HG02763 (cell line): ENCODE data around the gene EXOC2.

Experiments
- ATAC-seq: cut with Tn5 transposase; IDR thresholded peaks from one replicate; pipeline ENCODE4 v1.9.1; 2021; ENCODE audit warnings: mild to moderate bottlenecking, moderate library complexity; ENCODE audit not compliant: unreplicated experiment

The EXOC2 gene

DNA sequence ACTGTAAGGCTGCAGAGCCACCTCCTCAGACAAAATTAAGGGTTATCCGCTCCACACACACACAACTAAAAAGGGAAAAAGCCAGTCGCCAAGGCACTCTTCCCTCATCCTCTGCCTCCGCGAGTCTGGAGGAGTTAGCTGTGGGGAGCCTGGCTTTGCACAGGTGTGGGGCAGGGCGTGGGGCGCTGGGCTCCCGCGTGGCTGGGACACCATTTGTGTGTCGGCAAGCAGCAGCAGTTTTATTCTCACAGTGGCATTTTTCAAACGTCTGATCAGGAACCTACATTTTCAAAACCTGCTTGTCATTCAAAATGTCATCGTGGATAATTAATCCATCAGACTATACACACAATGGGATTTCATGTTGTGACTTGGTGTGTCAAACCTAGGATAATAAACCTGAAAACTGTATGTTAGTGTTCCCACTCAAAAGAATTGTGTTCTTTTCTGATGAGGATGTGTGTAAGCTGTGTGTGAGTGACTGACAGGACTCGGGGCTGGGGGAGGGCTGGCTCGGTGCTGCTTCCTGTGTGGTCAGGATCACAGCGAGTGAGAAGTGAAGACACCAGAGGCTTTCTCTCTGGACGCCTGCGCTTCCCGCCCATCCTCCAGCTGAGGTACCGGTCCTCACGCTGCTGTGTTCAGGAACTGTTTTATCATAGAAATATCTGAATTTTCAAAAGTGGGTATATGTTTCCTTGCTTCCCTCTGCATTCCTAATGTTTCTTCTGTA is 218.3 kb downstream of the EXOC2 start:
- ATAC-seq = peak; percentile 59

DNA sequence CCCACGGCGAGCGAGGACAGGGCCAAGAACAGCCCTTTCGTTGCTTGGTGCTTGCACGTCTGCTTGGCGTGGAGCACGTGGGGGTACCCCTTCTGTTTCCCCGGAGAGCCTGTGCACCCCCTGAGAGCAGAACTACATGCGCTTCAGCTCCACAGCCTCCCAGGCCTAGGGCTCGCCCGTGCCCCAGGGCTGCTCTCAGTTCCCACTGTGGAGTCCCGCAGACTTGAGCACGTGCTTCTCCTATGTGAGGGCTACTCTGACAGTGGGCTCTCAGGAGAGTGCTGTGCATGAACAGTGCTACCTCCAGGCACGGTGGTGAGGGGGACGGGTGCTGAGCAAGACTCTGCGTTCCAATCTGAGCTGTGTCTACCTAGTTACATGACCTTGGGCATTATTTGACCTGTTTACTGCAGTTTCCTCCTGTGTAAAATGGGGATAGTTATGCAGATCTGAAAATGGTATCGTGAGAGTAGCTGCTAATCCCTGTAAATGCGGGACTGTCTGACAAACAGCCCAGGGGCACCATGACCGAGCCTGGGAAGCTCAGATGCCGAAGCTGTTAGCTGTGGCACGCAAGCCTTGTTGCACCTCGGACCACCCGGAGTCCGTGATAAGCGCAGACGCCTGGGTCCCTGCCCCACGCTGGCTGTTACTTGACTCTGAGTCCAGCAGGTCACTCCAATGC is 219.0 kb downstream of the EXOC2 start:
- no peak for ATAC-seq

DNA sequence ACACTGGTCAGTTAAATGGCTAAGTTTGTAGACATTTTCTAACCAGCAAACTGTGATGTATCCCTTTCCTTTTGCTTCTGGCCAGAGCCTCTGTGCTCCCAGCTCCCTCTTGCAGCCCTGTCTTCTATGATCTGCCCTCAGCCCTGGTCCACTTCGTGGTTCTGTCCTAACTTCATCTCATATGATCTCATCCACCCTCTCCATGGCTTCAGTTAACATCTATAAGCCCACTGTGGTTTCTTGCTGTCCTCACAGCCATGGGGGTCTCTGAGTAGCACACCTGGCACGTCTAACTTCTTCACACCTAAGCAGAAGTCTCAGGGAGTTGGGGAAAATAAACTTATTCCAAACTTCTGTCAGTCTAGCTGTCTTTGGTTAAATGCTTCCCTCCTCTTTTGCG is 219.6 kb downstream of the EXOC2 start:
- no peak for ATAC-seq

DNA sequence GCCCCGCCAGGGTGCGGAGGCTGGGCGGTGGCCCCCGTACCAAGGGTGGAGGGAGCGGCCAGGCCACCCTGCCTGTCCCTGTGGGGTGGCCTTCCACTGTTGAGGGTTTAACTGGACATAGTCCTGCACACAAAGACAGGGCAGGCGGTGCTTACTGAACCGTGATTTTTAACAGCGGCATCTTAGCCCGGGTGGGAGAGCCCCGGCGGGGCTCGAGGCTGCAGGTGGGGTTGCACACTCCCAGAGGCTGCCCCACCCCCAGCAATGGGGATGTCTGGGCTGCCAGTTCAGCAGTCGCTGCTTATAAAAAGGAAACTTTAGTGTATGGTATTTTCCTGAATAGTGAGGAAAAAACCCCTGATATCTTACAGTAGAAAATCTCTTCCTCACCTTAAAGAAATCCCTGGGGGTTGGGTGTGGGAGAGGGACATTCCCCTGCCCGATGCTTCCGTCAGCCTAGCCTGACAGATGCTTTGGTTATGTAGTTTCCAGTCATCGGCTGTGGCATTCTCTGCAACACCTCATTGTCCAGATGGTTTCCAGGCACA is 222.0 kb downstream of the EXOC2 start:
- ATAC-seq = peak; percentile 47

DNA sequence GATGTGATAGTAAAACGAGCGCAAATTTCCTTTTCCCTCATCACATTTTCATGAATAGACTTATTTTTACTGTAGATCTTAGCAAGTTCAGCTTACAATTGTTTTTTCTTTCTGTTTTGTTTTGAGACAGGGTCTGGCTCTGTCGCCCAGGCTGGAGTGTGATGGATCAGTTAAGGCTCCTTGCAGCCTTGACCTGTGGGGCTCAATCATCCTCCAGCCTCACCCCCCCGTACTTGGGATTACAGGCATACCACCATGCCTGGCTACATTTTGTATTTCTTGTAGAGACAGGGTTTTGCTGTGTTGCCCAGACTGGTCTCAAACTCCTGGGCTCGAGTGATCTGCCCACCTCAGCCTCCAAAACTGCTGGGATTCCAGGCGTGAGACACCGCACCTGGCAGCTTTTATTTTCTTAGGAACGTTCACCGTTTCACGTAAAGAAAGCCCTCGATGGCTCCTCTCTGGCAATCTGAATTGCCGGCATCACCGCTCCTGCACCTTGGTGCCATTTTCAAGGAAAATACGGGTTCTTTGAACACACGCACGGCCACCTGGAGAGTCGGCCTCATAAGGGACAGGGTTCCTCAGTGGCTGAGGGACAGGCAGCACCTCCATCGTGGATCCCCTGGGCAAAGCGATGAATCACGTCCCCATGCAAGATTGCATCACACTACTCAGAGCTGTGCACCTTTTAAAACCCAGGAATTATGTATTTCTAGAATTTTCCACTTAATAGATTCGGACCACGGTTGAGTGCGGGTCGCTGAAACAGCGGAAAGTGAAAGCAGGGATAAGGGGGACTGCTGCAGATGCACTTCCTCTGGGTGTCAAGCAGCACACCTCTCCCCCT is 222.7 kb downstream of the EXOC2 start:
- no peak for ATAC-seq

DNA sequence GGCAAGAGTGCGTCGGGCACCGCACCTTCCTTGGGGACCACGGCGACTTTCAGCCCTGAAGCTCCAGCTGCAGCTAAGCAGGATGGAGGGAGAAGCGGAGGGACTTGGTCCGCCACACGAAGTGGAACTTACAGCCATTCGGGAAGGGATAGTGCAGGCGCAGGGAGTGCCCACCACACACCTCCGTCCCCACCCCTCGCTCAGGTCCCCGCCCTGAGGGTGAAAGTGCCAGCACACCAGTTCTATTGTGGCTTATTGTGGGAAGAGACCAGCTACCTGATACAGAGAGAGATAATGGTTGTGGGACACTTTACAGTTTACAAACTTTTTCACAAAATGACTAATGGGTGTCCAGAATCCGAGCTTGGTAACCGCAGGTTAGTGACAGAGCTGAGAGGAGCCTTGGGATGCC is 225.3 kb downstream of the EXOC2 start:
- ATAC-seq = no peak

DNA sequence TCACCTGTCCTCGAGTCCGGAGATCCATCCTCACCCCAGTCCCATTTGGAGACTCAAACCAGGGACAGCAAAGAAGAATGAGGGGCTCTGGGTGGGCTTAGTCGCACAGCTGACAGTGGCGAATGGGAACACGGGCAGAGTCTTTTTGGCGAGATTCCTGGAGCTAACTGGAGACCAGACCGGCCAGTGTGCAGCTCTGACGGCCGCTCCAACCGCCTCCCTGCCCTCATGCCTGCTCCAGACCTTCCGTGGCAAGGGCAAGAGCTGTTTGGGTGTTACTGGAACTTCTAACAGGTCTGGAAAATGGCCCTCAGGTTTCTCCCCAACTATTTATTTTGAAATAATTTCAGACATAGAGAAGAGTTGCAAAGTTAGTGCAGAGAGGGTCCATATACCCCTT is 225.8 kb downstream of the EXOC2 start:
- ATAC-seq = no peak

DNA sequence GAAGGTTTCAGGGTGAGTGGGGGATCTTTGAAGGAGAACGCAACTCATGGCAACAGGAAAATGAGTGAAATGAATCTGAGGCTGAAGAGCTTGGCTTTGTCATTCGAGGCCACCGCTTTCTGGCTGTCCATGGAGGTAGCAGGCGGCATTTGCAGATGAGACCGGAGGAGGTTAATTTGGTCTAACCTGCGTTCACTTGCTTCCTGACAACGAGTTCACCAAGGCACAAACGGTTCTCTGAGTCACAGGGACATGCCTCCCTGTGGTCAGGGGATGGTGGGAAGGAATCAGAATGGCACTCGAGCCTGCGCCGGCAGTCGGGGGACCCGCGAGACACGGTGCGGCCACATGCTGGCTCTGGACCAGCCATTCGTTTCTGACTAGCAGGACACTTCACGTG is 226.4 kb downstream of the EXOC2 start:
- no peak for ATAC-seq

DNA sequence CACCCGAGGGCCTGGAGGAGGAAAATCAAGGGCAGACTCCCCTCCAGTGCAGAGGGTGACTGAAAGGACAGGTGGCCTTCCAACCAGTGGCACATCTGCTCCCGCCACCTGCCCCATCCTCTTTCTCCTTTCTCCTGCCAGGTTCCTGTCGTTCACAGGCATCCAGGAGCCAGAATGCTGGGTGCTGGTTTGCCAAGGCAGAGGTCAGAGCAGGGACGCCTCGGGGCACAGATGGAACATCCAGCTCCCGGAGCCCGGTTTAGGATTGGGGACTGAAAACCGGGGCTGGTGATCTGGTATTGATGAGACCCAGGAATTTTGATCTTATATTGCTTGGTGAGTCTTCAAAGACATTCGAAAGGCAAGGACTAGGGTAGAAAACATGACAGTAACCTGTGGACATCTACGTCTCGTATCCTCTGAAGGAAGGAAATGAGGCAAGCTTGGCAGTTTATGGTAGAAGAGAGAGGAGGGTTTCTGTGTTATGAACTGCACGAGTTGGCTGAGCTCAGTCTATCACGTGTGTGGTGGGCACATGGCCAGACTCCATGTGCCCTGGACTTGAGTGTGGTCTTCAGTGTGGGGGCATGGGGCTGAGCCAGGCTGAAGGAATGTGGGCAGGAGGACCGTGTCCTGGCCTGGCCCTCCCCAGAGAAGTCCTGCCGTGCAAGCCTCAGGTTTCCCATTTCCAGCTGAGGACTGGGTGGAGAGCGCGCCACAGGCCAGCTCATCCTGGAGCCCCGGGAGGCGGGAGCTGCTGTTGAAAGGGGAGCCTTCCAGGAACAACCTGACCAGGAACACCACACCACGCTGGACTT is 227.2 kb downstream of the EXOC2 start:
- no peak for ATAC-seq

DNA sequence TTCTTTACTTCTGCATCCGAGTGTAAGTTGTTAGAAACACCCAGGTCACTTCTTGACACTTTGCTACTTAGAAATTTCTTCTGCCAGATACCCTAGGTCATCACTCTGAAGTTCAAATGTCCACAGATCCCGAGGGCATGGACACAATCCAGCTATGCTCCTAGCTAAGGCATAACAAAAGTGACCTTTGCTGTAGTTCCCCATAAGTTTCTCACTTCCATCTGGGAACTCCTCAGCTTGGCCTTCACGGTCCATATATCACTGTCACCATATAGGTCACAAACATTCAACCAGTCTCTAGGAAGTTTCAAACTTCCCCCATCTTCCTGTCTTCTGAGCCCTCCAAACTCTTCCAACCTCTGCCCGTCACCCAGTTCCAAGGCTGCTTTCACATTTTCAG is 236.1 kb downstream of the EXOC2 start:
- ATAC-seq = no peak

DNA sequence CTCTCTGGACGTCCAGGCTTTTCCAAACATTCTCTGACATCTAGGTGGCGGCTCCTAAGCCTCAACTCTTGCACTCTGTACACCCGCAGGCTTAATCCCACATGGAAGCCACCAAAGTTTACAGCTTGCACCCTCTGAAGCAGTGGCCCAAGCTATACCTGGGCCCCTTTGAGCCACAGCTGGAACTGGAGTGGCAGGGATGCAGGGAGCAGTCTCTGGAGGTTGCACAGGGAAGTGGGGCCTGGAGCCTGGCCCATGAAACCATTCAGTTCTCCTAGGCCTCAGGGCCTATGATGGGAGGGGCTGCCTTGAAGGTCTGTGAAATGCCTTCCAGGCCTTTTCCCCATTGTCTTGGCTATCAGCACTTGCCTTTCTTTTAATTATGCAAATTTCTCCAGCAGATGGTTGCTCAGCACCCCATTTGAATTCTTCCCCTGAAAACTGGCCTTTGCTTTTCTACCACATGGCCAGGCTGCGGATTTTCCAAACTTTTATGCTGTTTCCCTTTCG is 236.5 kb downstream of the EXOC2 start:
- ATAC-seq = no peak

DNA sequence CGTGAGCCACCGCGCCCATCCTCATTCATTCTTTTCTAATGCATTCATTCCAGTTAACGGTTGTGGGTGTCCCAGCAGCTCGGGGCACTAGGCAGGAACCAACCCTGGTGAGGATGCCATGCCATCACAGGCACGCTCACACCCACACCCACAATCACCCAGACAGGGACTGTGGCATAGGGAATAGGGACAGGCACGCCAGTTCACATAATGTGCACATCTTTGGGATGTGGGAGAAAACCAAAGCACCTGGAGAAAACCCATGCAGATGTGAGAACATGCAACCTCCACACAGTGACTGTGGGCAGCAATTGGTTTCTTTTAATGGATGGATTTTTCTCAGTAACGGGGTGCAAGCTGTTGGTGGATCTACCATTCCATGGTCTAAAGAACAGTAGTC is 237.1 kb downstream of the EXOC2 start:
- no peak for ATAC-seq

DNA sequence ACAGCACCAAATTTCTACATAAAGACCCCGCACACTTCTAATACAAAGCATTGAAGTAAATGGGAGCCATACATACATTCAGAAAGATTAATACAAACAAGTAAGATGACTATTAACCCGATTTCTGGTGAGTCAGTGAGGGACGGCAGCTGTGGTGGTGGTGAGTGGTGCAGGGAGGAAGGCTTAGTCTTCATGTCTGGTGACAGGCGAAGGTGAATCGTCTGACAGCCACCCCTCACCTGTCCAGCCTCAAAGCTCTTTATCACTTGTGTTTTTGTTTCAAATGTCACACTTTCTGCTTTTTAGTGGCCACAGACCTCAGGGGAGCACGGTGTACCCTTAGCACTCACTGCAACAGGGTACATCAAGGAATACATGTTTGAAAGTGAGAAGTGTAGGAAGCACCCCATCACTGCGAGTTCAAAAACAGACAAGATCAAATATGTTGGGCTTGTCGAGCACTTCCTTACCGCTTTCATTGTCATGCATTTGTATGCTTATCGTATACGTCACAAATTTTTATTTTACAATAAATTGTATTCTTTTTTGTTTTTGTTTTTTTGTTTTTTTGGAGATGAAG is 237.8 kb downstream of the EXOC2 start:
- ATAC-seq = no peak

DNA sequence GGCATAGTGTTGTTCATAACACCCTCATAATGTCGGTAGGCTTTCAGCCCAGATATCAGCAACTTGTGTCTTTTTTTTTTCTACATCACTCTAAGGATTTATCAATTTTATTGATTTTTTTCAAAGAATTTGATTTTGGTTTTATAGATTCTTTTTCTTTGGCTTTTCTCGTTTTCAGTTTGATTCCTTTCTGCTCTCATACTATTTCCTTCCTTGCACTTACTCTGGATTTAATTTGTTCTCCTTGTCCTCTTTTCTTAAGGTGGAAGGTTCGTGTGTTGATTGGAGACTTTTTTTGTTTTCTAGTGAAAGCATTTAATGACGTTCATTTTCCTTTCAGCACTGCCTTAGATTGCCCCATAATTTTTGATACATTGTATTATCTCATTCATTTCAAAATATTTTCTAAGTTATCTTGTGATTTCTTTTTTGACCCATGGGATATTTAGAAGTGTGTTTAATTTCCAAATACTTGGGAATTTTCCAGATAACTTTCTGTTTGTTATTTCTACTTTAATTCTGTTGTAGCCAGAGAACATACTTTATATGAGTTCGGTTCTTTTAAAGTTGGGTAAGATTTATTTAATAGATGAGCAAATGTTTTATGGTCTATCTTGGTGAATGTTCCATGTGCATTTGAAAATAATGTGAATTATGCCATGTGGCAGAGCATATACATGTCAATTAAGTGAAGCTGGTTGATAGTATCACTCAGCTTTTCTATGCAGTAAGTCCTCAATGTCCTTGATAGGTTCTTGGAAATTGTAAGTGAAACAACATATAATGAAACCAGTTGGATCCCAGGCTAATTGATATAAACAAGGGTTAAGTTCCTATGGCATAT is 238.6 kb downstream of the EXOC2 start:
- no peak for ATAC-seq

DNA sequence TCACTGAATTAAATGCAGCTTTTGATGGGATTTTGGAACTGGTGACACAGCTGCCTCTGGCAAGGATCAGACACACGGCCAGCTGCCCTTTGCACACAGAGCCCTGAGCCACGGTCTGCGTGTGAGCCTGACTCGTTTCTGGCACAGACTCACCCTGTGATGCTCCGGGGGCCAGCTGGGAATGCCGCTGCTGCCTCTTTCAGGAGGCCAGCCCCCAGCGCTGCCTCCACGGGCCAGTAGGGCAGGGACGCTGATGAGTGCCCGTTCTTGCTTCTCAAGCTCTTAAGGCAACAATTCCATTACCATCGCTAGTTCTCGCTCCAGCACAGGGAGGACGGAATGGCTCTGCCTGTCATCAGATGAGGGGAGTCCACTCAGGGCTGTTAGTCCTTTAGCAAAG is 239.8 kb downstream of the EXOC2 start:
- no peak for ATAC-seq

DNA sequence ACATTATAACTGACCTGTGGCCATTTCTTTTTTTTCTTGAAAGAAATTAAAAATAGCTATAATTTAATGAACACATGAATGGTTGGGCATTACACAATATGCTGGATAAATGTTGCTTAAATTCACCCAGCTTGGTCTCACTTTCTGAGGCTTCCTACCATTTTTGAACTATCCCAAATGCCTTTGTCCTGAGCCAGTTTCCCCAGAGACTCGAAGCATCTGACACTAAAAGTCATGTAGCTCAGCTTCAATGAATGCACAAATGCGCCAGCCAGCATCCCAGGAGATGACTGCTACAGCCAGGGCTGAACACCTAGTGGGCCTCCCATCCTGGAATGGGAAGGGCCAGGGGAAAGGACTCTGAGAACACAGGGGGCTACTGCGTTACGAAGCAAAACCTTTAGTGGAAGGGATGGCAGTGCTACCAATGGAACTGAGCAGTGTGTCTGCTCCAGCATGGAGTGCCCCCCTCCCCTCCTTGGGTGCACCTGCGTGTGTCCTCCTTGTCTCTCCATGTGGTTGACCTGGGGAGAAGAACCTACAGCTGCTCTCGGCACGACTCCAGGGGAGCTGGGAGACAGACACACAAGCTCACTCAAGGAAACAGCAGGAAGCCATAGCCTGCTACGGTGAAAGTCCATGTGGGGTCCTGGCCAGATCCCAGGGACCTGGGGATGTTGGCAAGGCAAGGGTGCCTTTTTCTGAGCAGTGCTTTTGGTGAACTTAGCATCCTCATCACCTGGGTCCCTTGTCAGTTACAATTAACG is 240.5 kb downstream of the EXOC2 start:
- no peak for ATAC-seq

DNA sequence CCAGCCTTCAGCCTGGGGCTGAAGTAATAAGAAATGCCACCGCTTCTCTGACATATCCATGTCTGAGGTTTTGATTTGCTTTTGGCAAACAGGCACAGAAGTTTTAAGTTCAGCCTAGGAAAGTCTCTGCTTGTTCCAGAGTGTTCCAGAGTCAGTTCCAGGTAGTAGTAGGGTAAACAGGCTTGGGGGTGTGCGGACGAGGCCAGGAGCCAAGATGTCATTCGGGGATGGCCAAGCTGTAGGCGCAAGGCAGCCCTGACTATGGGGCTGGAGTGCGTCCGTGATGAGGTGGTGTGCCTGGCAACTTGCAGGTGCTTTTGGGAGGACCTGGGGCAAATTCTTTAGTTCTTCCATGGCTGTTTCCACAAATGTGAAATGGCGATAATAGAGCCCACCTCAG is 241.1 kb downstream of the EXOC2 start:
- ATAC-seq = no peak

DNA sequence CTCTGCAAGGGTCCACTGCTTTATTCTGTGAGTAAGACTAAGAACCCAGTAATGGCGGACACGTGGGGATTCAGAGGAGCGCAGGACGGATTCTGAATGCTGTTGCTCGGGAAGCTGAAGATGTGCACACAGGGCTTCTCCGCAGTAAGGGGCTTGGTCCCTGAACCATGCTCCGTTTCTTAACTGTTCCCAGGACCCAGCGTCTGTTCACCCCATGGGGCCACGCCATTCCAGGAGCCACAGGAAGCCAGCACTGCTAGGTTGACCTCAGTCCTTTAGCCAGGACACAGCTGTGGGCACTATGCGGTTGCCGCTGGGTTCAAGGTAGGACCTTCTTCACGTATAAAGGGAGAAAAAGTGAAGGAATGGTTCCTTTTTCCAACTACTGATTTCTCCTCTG is 241.6 kb downstream of the EXOC2 start:
- ATAC-seq = no peak
